HG03135 (cell line): ENCODE results near the gene SLC9B1.

ENCODE experiments used
- ATAC-seq: cut with Tn5 transposase; IDR thresholded peaks from one replicate; pipeline ENCODE4 v1.9.1; 2021; ENCODE audit warnings: mild to moderate bottlenecking, moderate library complexity; ENCODE audit not compliant: unreplicated experiment

SLC9B1 gene, protein sequence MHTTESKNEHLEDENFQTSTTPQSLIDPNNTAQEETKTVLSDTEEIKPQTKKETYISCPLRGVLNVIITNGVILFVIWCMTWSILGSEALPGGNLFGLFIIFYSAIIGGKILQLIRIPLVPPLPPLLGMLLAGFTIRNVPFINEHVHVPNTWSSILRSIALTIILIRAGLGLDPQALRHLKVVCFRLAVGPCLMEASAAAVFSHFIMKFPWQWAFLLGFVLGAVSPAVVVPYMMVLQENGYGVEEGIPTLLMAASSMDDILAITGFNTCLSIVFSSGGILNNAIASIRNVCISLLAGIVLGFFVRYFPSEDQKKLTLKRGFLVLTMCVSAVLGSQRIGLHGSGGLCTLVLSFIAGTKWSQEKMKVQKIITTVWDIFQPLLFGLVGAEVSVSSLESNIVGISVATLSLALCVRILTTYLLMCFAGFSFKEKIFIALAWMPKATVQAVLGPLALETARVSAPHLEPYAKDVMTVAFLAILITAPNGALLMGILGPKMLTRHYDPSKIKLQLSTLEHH

GRCh38 chr4:103019308-103020124 is at the start of gene SLC9B1:
Gene SLC9B1, minus strand, starts transcription at chr4:103019705. Its CDS starts 27,994 bp downstream, at chr4:102991711.
- ATAC-seq, result peak; percentile 97

- no peak for ATAC-seq
These were observed 48.5 kb upstream of the SLC9B1 start for GRCh38 chr4:103067841-103068547.

DNA sequence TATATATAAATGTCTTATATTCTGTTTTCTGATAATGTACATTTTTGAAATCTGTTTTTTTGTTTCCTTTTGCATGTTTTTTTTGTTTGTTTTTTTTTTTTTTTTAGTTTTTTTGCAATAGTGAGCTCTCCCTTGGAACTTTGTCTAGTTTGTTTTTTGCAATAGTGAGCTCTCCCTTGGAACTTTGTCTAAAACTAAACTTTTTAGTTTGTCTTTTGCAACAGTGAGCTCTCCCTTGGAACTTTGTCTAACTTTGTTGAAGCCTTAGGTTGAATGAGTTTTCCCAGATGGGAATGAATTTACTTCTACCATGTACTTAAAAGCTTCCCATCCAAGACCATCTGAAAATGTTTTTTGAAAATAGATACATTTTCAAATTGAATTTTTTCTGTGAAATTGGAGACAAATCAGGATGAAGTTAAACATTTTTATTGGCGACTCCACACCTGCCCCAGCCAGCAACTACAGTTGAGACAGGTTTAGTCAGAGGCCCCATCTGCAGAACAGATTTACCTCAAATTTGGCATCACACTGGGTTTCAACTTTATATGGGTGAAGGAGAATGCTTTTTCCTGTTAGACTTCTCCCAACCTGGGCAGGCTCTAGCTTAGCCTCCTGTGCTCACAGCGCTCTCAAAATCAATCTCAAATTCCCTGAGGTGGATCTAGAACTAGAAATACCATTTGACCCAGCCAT is 41.1 kb upstream of the SLC9B1 start:
- no peak for ATAC-seq

- no peak for ATAC-seq
These were observed 34.5 kb upstream of the SLC9B1 start for GRCh38 chr4:103054030-103054429.

GRCh38 chr4:103052779-103053178 is 33.3 kb upstream of the SLC9B1 start:
- no peak for ATAC-seq

DNA sequence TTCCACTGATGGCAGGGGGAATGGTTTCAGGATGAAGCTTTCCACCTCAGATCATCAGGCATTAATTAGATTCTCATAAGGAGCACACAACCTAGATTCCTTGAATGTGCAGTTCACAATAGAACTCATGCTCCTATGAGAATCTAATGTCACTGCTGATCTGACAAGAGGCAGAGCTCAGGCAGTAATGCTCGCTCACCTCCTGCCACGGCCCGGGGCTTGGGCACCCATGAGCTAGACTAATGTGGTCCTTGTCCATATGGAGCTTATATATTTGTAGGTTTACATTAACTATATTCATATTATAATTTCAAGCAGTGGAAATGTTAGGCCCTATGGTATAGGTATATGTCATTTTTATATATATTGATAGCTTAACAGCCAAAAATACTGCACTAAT is 32.6 kb upstream of the SLC9B1 start:
- ATAC-seq, result no peak

GRCh38 chr4:103050736-103051436 is 31.4 kb upstream of the SLC9B1 start:
- no peak for ATAC-seq

DNA sequence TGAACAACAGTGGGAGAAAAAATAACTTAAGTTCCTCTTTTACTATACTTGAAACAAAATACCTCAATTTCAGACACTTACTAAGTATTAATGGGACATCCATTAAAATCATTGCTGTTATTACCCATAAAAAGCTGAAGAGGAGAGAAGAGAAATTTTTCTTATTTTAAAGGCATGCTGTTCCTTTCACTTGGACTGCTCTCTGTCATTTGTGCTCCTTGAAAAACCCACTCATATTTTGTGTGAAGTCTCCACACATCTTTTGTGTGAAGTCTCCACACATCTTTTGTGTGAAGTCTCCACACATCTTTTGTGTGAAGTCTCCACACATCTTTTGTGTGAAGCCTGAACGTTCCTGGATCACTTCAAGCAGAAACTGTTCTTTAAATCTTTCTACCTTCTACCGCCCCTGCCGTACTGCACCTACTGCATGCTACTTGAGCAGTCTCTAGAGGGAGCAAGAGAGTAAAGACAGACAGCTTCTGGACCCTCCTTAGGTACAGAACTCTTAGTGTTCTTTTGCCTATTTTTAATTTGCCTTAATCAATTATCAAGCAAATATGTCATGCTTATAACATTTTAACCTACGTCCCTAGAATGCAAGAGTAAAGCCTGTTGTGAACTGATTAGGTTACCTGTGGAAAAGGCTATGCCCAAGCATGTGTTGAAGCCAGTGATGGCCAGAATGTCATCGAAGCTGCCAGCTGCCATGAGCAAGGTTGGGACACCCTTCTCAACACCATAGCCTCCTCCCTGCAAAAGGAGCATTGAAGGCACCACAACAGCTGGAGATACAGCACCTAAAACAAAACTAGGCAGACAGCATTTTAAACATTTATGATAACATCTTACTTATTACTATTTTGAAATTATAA is 27.1 kb upstream of the SLC9B1 start:
- ATAC-seq, result peak; percentile 90

GRCh38 chr4:103044183-103044582 is 24.7 kb upstream of the SLC9B1 start:
- ATAC-seq, result no peak

GRCh38 chr4:103036169-103036568 is 16.7 kb upstream of the SLC9B1 start:
- no peak for ATAC-seq

DNA sequence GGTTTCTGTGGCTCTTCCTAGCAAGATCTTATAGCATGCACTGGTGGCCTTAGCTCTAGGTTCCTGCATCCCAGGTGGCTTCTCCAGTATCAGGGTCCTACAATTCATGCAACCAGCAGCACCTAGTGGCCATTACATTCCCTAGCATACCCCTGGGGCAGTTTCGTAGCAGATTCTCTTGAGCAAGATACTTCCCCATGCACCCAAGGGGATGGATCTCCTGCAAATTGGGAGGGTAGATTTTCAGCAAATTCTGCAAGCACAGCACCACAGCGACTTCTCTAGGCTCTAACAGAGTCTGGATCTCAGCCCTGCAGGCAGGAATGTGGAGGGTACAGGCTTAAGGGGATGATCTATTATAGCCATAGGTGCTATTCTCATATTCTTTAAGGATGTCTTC is 13.1 kb upstream of the SLC9B1 start:
- ATAC-seq, result peak; percentile 79

- no peak for ATAC-seq
These were observed 11.3 kb upstream of the SLC9B1 start for GRCh38 chr4:103030791-103031190.

DNA sequence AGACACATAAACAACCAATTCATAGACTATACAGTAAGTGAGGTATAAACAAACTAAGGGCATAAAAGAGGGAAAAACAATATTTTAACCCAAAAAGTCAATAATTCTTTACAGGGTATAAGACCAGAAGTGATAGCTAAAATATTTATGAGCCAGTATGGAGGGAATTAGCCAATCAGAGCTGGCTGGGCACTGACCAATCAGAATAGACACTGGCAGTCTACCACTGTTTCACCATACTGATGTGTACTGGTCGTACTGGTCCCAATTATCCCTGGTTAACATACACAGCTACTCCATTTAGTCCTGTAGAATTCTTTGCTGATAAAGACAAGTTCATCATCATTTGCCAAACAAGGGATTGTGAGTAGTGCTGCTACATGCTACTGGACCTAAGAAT is 9.8 kb upstream of the SLC9B1 start:
- no peak for ATAC-seq

- no peak for ATAC-seq
These were observed 7.4 kb upstream of the SLC9B1 start for GRCh38 chr4:103026868-103027267.

- no peak for ATAC-seq
These were observed 5.5 kb upstream of the SLC9B1 start for GRCh38 chr4:103024996-103025395.

GRCh38 chr4:103021120-103021519 is 1.6 kb upstream of the SLC9B1 start:
- ATAC-seq, result no peak

- ATAC-seq, result no peak
These were observed 856 bp downstream of the SLC9B1 start for GRCh38 chr4:103018391-103019307.

GRCh38 chr4:103012551-103012950 is 7.0 kb downstream of the SLC9B1 start:
- ATAC-seq, result no peak
